HCT116 (cell line): ENCODE results near the gene G3BP1. TPM values are rescaled to one million over a fixed set of nuclear protein-coding genes. Genes with fewer than 3 reads are reported as not detected.

ENCODE experiments used
- ATAC-seq: fragments of 200-7000 bp; cut with Tn5 transposase; 2 replicates; pipeline ENCODE4 v1.9.1; 2020; ENCODE audit warnings: mild to moderate bottlenecking, moderate library complexity
- BruUV-seq: library from RNA; stranded (reverse); fragments of 400-500 nt; replicated peaks from 2 replicates; lab custom pipeline; 2021; lab: Mats Ljungman, UMichigan
- CTCF ChIA-PET: fragments of 300-600 bp; sonication (Branson Sonifier 250); formaldehyde crosslinking; loops from one replicate; lab custom pipeline; 2021; ENCODE audit warnings: antibody characterized with exemption; lab: Charles Lee
- POLR2A ChIA-PET: fragments of 300-600, 350-600 bp; sonication (Branson Sonifier 250); formaldehyde crosslinking; loops from one replicate; lab custom pipeline; 2021; ENCODE audit warnings: antibody characterized with exemption; lab: Charles Lee
- RAD21 ChIA-PET, 2 experiments: fragments of 300-600 bp; sonication (Branson Sonifier 250); formaldehyde crosslinking; loops; one replicate each; lab custom pipeline; 2023; ENCODE audit warnings: low total read pairs in 2 of 2; ENCODE audit not compliant: uncharacterized antibody in 2 of 2, unreplicated experiment in 2 of 2, low non-redundant PET in 1 of 2; lab: Charles Lee
- DNase-seq: peaks from one replicate; pipeline ENCODE4 v3.0.0-alpha.2; 2010; ENCODE audit warnings: low read depth, low spot score
- H2AFZ ChIP-seq: fragments of 200-600 bp; shearing (Covaris generic), sonication (generic); 2 replicates; pipeline ENCODE4 v1.6.1; 2017; ENCODE audit warnings: low read depth, mixed run types, mixed read lengths, antibody characterized with exemption, low read length; ENCODE audit not compliant: poor library complexity, severe bottlenecking
- H3K27ac ChIP-seq: 2 replicates; pipeline ENCODE4 v1.5.1; 2012; ENCODE audit warnings: low read depth, low read length
- H3K27me3 ChIP-seq: fragments of 200-600 bp; sonication (generic); 2 replicates; pipeline ENCODE4 v1.6.1; 2016; ENCODE audit warnings: mixed run types, low read length, mixed read lengths; ENCODE audit not compliant: insufficient read depth
- H3K36me3 ChIP-seq, 2 experiments: fragments of 200-500 bp in 1 of 2; fragments of 200-600 bp in 1 of 2; sonication (Bioruptor generic) in 1 of 2; sonication (generic) in 1 of 2; 2 replicates each; pipeline versions ENCODE4 v1.5.1 to v1.6.1; 2014 to 2016; ENCODE audit warnings: low read length in 2 of 2, inconsistent platforms in 1 of 2, mixed read lengths in 1 of 2, mixed run types in 1 of 2; ENCODE audit not compliant: insufficient read depth in 2 of 2, control insufficient read depth in 1 of 2
- H3K4me1 ChIP-seq, 2 experiments: fragments of 200-600 bp in 1 of 2; sonication (generic) in 1 of 2; 2 replicates each; pipeline versions ENCODE4 v1.5.1 to v1.6.1; 2012 to 2017; ENCODE audit warnings: low read length in 2 of 2, inconsistent platforms in 1 of 2, mild to moderate bottlenecking in 1 of 2, mixed read lengths in 1 of 2, mixed run types in 1 of 2, moderate library complexity in 1 of 2; ENCODE audit not compliant: insufficient read depth in 2 of 2, control insufficient read depth in 1 of 2
- H3K4me2 ChIP-seq: fragments of 200-600 bp; sonication (generic); 2 replicates; pipeline ENCODE4 v1.6.1; 2017; ENCODE audit warnings: mixed run types, low read length, mixed read lengths
- H3K4me3 ChIP-seq, 2 experiments: fragments of 200-600 bp in 1 of 2; sonication (generic) in 1 of 2; replicated peaks in 1 of 2; 2 replicates each; pipeline ENCODE4 v1.5.1; 2011 to 2016; ENCODE audit warnings: low read length in 2 of 2, control low read depth in 1 of 2, low read depth in 1 of 2, mild to moderate bottlenecking in 1 of 2, mixed read lengths in 1 of 2, mixed run types in 1 of 2
- H3K79me2 ChIP-seq: fragments of 200-600 bp; sonication (generic); 2 replicates; pipeline ENCODE4 v1.6.1; 2017; ENCODE audit warnings: mild to moderate bottlenecking, mixed run types, low read length, moderate library complexity, mixed read lengths; ENCODE audit not compliant: insufficient read depth
- H3K9ac ChIP-seq: fragments of 200-600 bp; sonication (generic); 2 replicates; pipeline ENCODE4 v1.6.1; 2016; ENCODE audit warnings: low read length, mixed read lengths
- H3K9me2 ChIP-seq: fragments of 200-600 bp; sonication (generic), shearing (Covaris generic); 2 replicates; pipeline ENCODE4 v1.6.1; 2017; ENCODE audit warnings: mixed run types, mild to moderate bottlenecking, moderate library complexity; ENCODE audit not compliant: insufficient read depth
- H3K9me3 ChIP-seq, 2 experiments: fragments of 200-500 bp in 1 of 2; fragments of 200-600 bp in 1 of 2; sonication (Bioruptor generic) in 1 of 2; sonication (generic) in 1 of 2; 2 replicates each; pipeline ENCODE4 v1.6.1; 2014 to 2017; ENCODE audit warnings: low read length in 2 of 2, mixed read lengths in 2 of 2, inconsistent platforms in 1 of 2, low read depth in 1 of 2, mild to moderate bottlenecking in 1 of 2, mixed run types in 1 of 2, moderate library complexity in 1 of 2; ENCODE audit not compliant: control insufficient read depth in 1 of 2, insufficient read depth in 1 of 2
- H4K20me1 ChIP-seq: fragments of 200-600 bp; sonication (generic), shearing (Covaris generic); 2 replicates; pipeline ENCODE4 v1.6.1; 2017; ENCODE audit warnings: mixed run types, mild to moderate bottlenecking, moderate library complexity; ENCODE audit not compliant: insufficient read depth
- CEBPB ChIP-seq: IDR thresholded peaks from 2 replicates; pipeline ENCODE4 v1.6.1; 2012; ENCODE audit warnings: low read depth
- POLR2A ChIP-seq: IDR thresholded peaks from 2 replicates; pipeline ENCODE4 v1.7.0; 2011; ENCODE audit warnings: borderline replicate concordance; ENCODE audit not compliant: insufficient read depth, insufficient read length; ENCODE audit errors: extremely low read depth
- POLR2AphosphoS5 ChIP-seq: IDR thresholded peaks from 2 replicates; pipeline ENCODE4 v1.6.1; 2011; ENCODE audit warnings: mild to moderate bottlenecking, low read depth, low read length, moderate library complexity
- RAD21 ChIP-seq: IDR thresholded peaks from 2 replicates; pipeline ENCODE4 v1.6.1; 2012; ENCODE audit warnings: low read depth, mild to moderate bottlenecking
- SP1 ChIP-seq: IDR thresholded peaks from 2 replicates; pipeline ENCODE4 v1.6.1; 2012; ENCODE audit warnings: low read depth
- YY1 ChIP-seq: IDR thresholded peaks from 2 replicates; pipeline ENCODE4 v1.6.1; 2011; ENCODE audit warnings: low read length, low read depth, moderate library complexity, mild to moderate bottlenecking; ENCODE audit not compliant: insufficient replicate concordance; ENCODE audit errors: extremely low read depth
- ZNF274 ChIP-seq: fragments of 200-500 bp; sonication (Bioruptor generic); IDR thresholded peaks from 2 replicates; pipeline ENCODE4 v1.6.1; 2014; ENCODE audit warnings: mild to moderate bottlenecking, low read depth, low read length, inconsistent platforms
- intact Hi-C: fragments of 100-400 bp; cut with micrococcal nuclease; formaldehyde crosslinking; loops from 2 replicates; pipeline ENCODE4 v1.10.0; 2022
- total RNA-seq: library from RNA; stranded (reverse); gene quantifications from one replicate; pipeline ENCODE4 v1.2.1, GENCODE V29; 2021; ENCODE audit not compliant: unreplicated experiment
- TF ChIP-seq, protein P1 (sequence below), 3 experiments: fragments of 200-600 bp in 1 of 3; sonication (generic) in 1 of 3; IDR thresholded peaks in 2 of 3; conservative IDR thresholded peaks in 1 of 3; 2 replicates each; pipeline ENCODE4 v1.5.1; 2012 to 2017; ENCODE audit warnings: low read depth in 2 of 3, low read length in 2 of 3, antibody characterized with exemption in 1 of 3, borderline replicate concordance in 1 of 3, control low read depth in 1 of 3, mild to moderate bottlenecking in 1 of 3, mixed read lengths in 1 of 3, mixed run types in 1 of 3, moderate library complexity in 1 of 3; ENCODE audit not compliant: insufficient read depth in 1 of 3
- TF ChIP-seq, protein P2 (sequence below): IDR thresholded peaks from 2 replicates; pipeline ENCODE4 v1.6.1; 2011; ENCODE audit warnings: mild to moderate bottlenecking, low read length, moderate library complexity; ENCODE audit not compliant: insufficient replicate concordance; ENCODE audit errors: extremely low read depth

G3BP1 gene
- total RNA-seq, 1 experiment from 2014 or later, result 296 TPM

DNA sequence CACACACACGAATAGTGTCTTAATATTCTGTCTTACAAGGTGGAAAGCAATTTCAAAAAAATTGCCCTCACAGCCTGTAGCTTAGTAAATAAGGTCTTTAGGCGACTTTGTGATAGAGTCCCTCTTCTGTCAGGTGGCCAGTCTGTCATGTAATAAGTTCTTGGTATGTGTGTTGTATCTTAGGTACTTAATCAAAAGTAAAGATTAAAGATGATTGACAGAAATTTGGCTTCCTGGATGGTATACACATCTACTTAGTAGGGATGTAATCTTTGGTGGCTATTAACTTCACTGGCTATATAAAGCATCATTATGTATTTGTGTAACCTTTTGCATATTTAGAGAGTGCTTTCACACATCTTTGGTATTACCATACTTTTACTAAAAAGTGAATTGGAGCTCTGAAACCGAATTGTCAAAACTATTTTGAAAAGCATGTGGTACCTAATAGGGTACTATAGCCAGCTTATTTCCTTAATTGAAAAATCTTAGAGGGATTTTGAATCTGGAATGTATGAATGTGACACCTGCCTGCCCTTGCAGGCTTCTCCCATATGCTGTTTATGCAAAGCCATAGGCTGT is 3.4 kb downstream of the G3BP1 start:
- H3K9me2 ChIP-seq, result no peaks in the 10 kb centered on the region
- ChIA-PET RAD21 (no interaction called here), POLR2A (no interaction called here), CTCF (no interaction called here)
- no peaks in the 10 kb centered on the region for H3K9me3 ChIP-seq
- H4K20me1 ChIP-seq, result peaks cover 66% of the 10 kb centered on the region
- H3K4me3 ChIP-seq, result no peak overlapping the region
- BruUV-seq, result no TSS peak
- peaks cover 85% of the 10 kb centered on the region for H3K79me2 ChIP-seq
- H3K27ac ChIP-seq, result no peak overlapping the region
- DNase-seq, result no peak
- ATAC-seq, result no peak
- intact Hi-C loops, result no loop called here
- H3K9ac ChIP-seq, result no peak overlapping the region
- peaks cover 9 to 13% of the 10 kb centered on the region in 2 experiments; a peak in 3 of 4 replicates for H3K36me3 ChIP-seq
- peaks cover 10 to 23% of the 10 kb centered on the region in 2 experiments; a peak in 3 of 4 replicates for H3K4me1 ChIP-seq
- H2AFZ ChIP-seq, result no peak overlapping the region
- no peak overlapping the region for H3K4me2 ChIP-seq
- TF ChIP-seq, protein P1, sequence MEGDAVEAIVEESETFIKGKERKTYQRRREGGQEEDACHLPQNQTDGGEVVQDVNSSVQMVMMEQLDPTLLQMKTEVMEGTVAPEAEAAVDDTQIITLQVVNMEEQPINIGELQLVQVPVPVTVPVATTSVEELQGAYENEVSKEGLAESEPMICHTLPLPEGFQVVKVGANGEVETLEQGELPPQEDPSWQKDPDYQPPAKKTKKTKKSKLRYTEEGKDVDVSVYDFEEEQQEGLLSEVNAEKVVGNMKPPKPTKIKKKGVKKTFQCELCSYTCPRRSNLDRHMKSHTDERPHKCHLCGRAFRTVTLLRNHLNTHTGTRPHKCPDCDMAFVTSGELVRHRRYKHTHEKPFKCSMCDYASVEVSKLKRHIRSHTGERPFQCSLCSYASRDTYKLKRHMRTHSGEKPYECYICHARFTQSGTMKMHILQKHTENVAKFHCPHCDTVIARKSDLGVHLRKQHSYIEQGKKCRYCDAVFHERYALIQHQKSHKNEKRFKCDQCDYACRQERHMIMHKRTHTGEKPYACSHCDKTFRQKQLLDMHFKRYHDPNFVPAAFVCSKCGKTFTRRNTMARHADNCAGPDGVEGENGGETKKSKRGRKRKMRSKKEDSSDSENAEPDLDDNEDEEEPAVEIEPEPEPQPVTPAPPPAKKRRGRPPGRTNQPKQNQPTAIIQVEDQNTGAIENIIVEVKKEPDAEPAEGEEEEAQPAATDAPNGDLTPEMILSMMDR (IDR thresholded peaks at IDR 0.05 in 2 of 3, conservative IDR thresholded peaks at IDR 0.05 in 1 of 3; ENCODE audit: borderline replicate concordance in 1 of 3, insufficient read depth in 1 of 3, low read depth in 2 of 3, low read length in 2 of 3), result no peak
- no peak for TF ChIP-seq ZNF274
- TF ChIP-seq POLR2AphosphoS5, result no peak
- TF ChIP-seq YY1, result no peak
- no peak for TF ChIP-seq RAD21
- TF ChIP-seq, protein P2, sequence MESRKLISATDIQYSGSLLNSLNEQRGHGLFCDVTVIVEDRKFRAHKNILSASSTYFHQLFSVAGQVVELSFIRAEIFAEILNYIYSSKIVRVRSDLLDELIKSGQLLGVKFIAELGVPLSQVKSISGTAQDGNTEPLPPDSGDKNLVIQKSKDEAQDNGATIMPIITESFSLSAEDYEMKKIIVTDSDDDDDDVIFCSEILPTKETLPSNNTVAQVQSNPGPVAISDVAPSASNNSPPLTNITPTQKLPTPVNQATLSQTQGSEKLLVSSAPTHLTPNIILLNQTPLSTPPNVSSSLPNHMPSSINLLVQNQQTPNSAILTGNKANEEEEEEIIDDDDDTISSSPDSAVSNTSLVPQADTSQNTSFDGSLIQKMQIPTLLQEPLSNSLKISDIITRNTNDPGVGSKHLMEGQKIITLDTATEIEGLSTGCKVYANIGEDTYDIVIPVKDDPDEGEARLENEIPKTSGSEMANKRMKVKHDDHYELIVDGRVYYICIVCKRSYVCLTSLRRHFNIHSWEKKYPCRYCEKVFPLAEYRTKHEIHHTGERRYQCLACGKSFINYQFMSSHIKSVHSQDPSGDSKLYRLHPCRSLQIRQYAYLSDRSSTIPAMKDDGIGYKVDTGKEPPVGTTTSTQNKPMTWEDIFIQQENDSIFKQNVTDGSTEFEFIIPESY, result no peak
- TF ChIP-seq POLR2A, result no peak
- no peak for TF ChIP-seq CEBPB
- TF ChIP-seq SP1, result no peak
- H3K27me3 ChIP-seq, result no peaks in the 10 kb centered on the region
